Erythroblast (primary cell): ENCODE measurements around the gene COL5A1.

ENCODE experiments used
- GATA1 ChIP-seq: IDR thresholded peaks from 2 replicates; pipeline ENCODE4 v1.6.1; 2011; ENCODE audit warnings: low read depth, mild to moderate bottlenecking, control low read depth, low read length, moderate library complexity
- POLR2A ChIP-seq: IDR thresholded peaks from 2 replicates; pipeline ENCODE4 v1.6.1; 2011; ENCODE audit warnings: mild to moderate bottlenecking, low read length

DNA sequence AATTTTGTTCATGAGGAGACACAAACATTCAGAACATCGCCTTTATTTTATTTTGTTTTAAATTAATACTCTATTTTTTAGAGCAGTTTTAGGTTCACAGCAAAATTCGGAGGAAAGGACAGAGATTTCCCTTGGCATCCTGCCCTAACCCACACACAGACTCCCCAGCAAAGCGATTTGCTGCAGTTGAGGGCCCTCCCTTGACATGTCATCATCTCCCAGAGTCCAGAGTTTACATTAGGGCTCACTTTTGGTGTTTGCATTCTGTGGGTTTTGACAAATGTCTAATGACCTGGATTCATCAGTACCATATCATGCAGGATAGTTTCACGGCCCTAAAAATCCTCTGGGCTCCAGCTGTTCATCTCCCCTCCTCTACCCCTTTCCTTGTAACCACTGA lies 33.6 kb upstream of the COL5A1 start:
- TF ChIP-seq POLR2A (no peak), GATA1 (no peak)
